Measurements from ENCODE around the gene SPATA31D3. TPM values are rescaled to one million over a fixed set of nuclear protein-coding genes. Genes with fewer than 3 reads are reported as not detected.
"Not testable (repeated sequence)": the region's sequence is repeated elsewhere in the genome, so short reads cannot be mapped to it uniquely, and the experiment has no call there.

The SPATA31D3 gene
- total RNA-seq, 4 donors from 2014 or later: 0.07 TPM; not detected in 3

- H3K27me3 ChIP-seq: no peaks in the 10 kb centered on the region
- H3K4me1 ChIP-seq: no peaks in the 10 kb centered on the region
- no peak overlapping the region for H3K27ac ChIP-seq
- no peaks in the 10 kb centered on the region for H3K9me3 ChIP-seq
- no peak for DNase-seq
- intact Hi-C loops (cut with DNase I; ENCODE audit: low total_unique reads): no loop called here
- no peak for TF ChIP-seq POLR2A (IDR thresholded peaks at IDR 0.05)
- TF ChIP-seq, protein P1, sequence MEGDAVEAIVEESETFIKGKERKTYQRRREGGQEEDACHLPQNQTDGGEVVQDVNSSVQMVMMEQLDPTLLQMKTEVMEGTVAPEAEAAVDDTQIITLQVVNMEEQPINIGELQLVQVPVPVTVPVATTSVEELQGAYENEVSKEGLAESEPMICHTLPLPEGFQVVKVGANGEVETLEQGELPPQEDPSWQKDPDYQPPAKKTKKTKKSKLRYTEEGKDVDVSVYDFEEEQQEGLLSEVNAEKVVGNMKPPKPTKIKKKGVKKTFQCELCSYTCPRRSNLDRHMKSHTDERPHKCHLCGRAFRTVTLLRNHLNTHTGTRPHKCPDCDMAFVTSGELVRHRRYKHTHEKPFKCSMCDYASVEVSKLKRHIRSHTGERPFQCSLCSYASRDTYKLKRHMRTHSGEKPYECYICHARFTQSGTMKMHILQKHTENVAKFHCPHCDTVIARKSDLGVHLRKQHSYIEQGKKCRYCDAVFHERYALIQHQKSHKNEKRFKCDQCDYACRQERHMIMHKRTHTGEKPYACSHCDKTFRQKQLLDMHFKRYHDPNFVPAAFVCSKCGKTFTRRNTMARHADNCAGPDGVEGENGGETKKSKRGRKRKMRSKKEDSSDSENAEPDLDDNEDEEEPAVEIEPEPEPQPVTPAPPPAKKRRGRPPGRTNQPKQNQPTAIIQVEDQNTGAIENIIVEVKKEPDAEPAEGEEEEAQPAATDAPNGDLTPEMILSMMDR (IDR thresholded peaks at IDR 0.05): no peak
- H3K36me3 ChIP-seq: no peaks in the 10 kb centered on the region
- H3K4me3 ChIP-seq: no peak overlapping the region
Measured at GRCh38 chr9:81902626-81903025, 40.7 kb upstream of the SPATA31D3 start.

- no peaks in the 10 kb centered on the region for H3K36me3 ChIP-seq
- TF ChIP-seq POLR2A (IDR thresholded peaks at IDR 0.05): no peak
- TF ChIP-seq, protein P1 (IDR thresholded peaks at IDR 0.05): no peak
- intact Hi-C loops (cut with DNase I; ENCODE audit: low total_unique reads): no loop called here
- no peaks in the 10 kb centered on the region for H3K4me1 ChIP-seq
- H3K9me3 ChIP-seq: no peaks in the 10 kb centered on the region
- DNase-seq: no peak
- H3K27ac ChIP-seq: no peak overlapping the region
- H3K4me3 ChIP-seq: no peak overlapping the region
- H3K27me3 ChIP-seq: no peaks in the 10 kb centered on the region
Measured at GRCh38 chr9:81906671-81907070, 36.6 kb upstream of the SPATA31D3 start.

DNA sequence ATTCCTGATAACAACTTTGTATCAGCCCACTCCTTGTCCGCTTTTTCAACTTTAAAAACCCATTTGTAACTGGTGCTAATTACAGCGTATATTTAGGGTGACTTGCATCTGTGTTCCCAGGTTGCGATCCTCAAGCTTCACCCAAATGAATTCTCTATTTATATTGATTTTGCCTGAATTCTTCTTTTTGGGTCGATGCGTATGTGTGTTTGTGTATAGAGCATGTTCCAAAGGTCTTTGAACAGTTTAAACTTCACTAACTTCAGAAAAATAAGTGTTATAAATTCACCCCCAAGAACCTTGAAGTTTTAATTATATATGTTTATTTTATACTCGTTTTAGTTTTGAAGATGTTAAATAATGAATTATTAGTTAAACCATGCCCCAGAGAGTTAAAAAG, 31.2 kb upstream of the SPATA31D3 start:
- Histone ChIP-seq H3K4me1 (no peaks in the 10 kb centered on the region), H3K27ac (no peak overlapping the region), H3K9me3 (no peaks in the 10 kb centered on the region), H3K36me3 (no peaks in the 10 kb centered on the region), H3K4me3 (no peak overlapping the region), H3K27me3 (no peaks in the 10 kb centered on the region)
- TF ChIP-seq POLR2A (IDR thresholded peaks at IDR 0.05): no peak
- TF ChIP-seq, protein P1 (IDR thresholded peaks at IDR 0.05): no peak
- DNase-seq: no peak
- intact Hi-C loops (cut with DNase I; ENCODE audit: low total_unique reads): no loop called here

- no peak overlapping the region for H3K27ac ChIP-seq
- H3K36me3 ChIP-seq: no peaks in the 10 kb centered on the region
- DNase-seq: no peak
- no peaks in the 10 kb centered on the region for H3K9me3 ChIP-seq
- H3K4me3 ChIP-seq: no peak overlapping the region
- TF ChIP-seq, protein P1 (IDR thresholded peaks at IDR 0.05): no peak
- no peaks in the 10 kb centered on the region for H3K4me1 ChIP-seq
- intact Hi-C loops (cut with DNase I; ENCODE audit: low total_unique reads): no loop called here
- no peaks in the 10 kb centered on the region for H3K27me3 ChIP-seq
Measured at GRCh38 chr9:81915801-81916505, 27.3 kb upstream of the SPATA31D3 start.

GRCh38 chr9:81918507-81918906, 24.8 kb upstream of the SPATA31D3 start:
- H3K9me3 ChIP-seq; H3K4me1 ChIP-seq; intact Hi-C loops (cut with DNase I; ENCODE audit: low total_unique reads); H3K27ac ChIP-seq; H3K36me3 ChIP-seq; DNase-seq; H3K27me3 ChIP-seq; H3K4me3 ChIP-seq: not testable (repeated sequence)

GRCh38 chr9:81928305-81928704, 15.0 kb upstream of the SPATA31D3 start, which contains the start of gene SPATA31D4:
Gene SPATA31D4 (plus strand): TSS chr9:81928428. CDS start chr9:81928514, 86 bp downstream.
- H3K27me3 ChIP-seq; H3K36me3 ChIP-seq; H3K27ac ChIP-seq; intact Hi-C loops (cut with DNase I; ENCODE audit: low total_unique reads); DNase-seq; H3K4me3 ChIP-seq; H3K9me3 ChIP-seq; H3K4me1 ChIP-seq: not testable (repeated sequence)

DNA sequence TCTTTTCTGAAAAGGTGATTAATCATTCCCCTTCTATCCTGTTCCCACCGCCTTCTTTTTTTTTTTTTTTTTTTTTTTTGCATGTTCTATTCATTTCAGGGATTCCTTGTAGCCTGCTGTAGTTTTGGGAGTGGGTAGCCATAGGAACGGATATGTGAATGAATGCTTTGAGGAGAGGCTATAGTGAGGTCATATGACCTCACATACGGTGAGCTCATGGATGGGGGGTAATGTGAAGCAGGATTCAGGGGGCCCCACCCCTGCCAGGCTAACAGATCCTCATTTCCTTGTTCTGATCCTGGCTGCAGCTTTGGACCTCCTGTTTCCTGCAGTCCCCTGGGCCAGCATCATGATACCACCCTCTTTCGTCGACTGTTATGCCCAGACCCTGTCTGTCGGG, 13.2 kb upstream of the SPATA31D3 start:
- H3K4me3 ChIP-seq; intact Hi-C loops (cut with DNase I; ENCODE audit: low total_unique reads); H3K4me1 ChIP-seq; H3K9me3 ChIP-seq; H3K27ac ChIP-seq; DNase-seq; H3K27me3 ChIP-seq; H3K36me3 ChIP-seq: not testable (repeated sequence)

DNA sequence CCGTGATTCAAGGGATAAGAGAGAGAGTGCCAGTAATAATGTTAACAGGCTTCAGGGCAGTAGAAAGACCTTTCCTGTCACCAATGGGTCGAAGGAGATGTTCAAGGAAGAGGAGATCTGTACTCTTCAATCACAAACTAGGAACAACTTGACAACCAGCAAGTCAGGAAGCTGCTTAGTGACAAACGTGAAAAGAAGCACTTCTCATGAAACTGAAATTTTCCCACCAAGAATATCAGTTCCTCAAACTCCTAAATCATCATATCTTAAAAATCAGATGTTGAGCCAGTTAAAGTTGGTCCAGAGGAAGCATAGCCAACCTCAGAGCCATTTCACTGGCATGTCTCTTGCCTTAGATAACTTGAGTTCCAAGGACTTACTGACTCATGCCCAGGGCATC, 9.8 kb upstream of the SPATA31D3 start:
- H3K4me1 ChIP-seq; H3K36me3 ChIP-seq; H3K4me3 ChIP-seq; H3K9me3 ChIP-seq; intact Hi-C loops (cut with DNase I; ENCODE audit: low total_unique reads); H3K27ac ChIP-seq; H3K27me3 ChIP-seq; DNase-seq: not testable (repeated sequence)

DNA sequence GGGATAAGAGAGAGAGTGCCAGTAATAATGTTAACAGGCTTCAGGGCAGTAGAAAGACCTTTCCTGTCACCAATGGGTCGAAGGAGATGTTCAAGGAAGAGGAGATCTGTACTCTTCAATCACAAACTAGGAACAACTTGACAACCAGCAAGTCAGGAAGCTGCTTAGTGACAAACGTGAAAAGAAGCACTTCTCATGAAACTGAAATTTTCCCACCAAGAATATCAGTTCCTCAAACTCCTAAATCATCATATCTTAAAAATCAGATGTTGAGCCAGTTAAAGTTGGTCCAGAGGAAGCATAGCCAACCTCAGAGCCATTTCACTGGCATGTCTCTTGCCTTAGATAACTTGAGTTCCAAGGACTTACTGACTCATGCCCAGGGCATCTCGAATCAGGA, 5.3 kb downstream of the SPATA31D3 start:
- H3K9me3 ChIP-seq; intact Hi-C loops (cut with DNase I; ENCODE audit: low total_unique reads); DNase-seq; H3K27me3 ChIP-seq; H3K36me3 ChIP-seq; H3K4me3 ChIP-seq; H3K27ac ChIP-seq; H3K4me1 ChIP-seq: not testable (repeated sequence)

Data from uterus (tissue), 4 donors.